K562 (cell line): Measurements from ENCODE around the gene CPED1. TPM values are rescaled to one million over a fixed set of nuclear protein-coding genes. Genes with fewer than 3 reads are reported as not detected.

Experiments
- CAMTA2 ChIP-seq: fragments of 250-450 bp; sonication (Bioruptor Pico); conservative IDR thresholded peaks from 2 replicates; pipeline ENCODE4 v1.5.1; 2022
- IFI16 ChIP-seq: fragments of 250-450 bp; sonication (Bioruptor Pico); IDR thresholded peaks from 2 replicates; pipeline ENCODE4 v2.1.2; 2022; ENCODE audit warnings: mild to moderate bottlenecking, inconsistent platforms
- MED1 ChIP-seq: sonication (generic); formaldehyde crosslinking; IDR thresholded peaks from 2 replicates; pipeline ENCODE4 v1.8.1; 2023; ENCODE audit warnings: missing genetic modification reagents, borderline replicate concordance
- NR2F6 ChIP-seq: fragments of 450-650 bp; formaldehyde crosslinking; IDR thresholded peaks from 2 replicates; pipeline ENCODE4 v1.4.0; 2020; ENCODE audit warnings: mild to moderate bottlenecking
- POLR2AphosphoS5 ChIP-seq: IDR thresholded peaks from 2 replicates; pipeline ENCODE4 v1.6.1; 2011; ENCODE audit warnings: mild to moderate bottlenecking, low read depth, low read length, moderate library complexity; ENCODE audit not compliant: control insufficient read depth, insufficient read depth
- SUPT5H ChIP-seq: fragments of 450-650 bp; IDR thresholded peaks from 2 replicates; pipeline ENCODE4 v1.6.1; 2016
- ZBTB7A ChIP-seq: IDR thresholded peaks from 2 replicates; pipeline ENCODE4 v1.6.1; 2011; ENCODE audit warnings: low read depth, mild to moderate bottlenecking, low read length, moderate library complexity, borderline replicate concordance; ENCODE audit not compliant: control insufficient read depth
- ZNF263 ChIP-seq: sonication (generic); formaldehyde crosslinking; IDR thresholded peaks from 2 replicates; pipeline ENCODE4 v1.8.0; 2022; ENCODE audit warnings: mild to moderate bottlenecking, missing genetic modification reagents, borderline replicate concordance
- ZNF354B ChIP-seq: fragments of 250-450 bp; sonication (Bioruptor Pico); IDR thresholded peaks from 2 replicates; pipeline ENCODE4 v1.4.0; 2020
- ZNF407 ChIP-seq: fragments of 450-650 bp; IDR thresholded peaks from 2 replicates; pipeline ENCODE4 v1.6.1; 2016; ENCODE audit warnings: low read depth
- ZNF583 ChIP-seq: fragments of 250-450 bp; sonication (Bioruptor Pico); IDR thresholded peaks from 2 replicates; pipeline ENCODE4 v1.4.0; 2020
- ZNF77 ChIP-seq: fragments of 250-450 bp; sonication (Bioruptor Pico); IDR thresholded peaks from 2 replicates; pipeline ENCODE4 v1.5.0; 2020
- polyA plus RNA-seq, 8 experiments: library from polyadenylated mRNA; depleted of rRNA in 4 of 8; stranded (reverse) in 5 of 8; unstranded in 3 of 8; fragments of >200 nt; fragmentation: Nextera tagmentation in 2 of 8; fragmentation: Illumina TruSeq in 1 of 8; extraction: Ambion mirVana in 2 of 8; extraction: Trizol in 1 of 8; gene quantifications; 2 replicates each; pipeline versions ENCODE4 v1.2.1 to v1.2.3, GENCODE V29; 2011 to 2014; ENCODE audit warnings: inconsistent platforms in 1 of 8, missing spikeins in 1 of 8
- total RNA-seq, 7 experiments: library from RNA; depleted of rRNA in 6 of 7; stranded (reverse); fragments of >200 nt in 6 of 7; fragmentation: Illumina TruSeq in 2 of 7; extraction: Trizol in 2 of 7; gene quantifications; 2 replicates each; pipeline versions ENCODE4 v1.2.1 to v1.2.3, GENCODE V29; 2011 to 2021; ENCODE audit warnings: low replicate concordance in 1 of 7
- TF ChIP-seq, protein P1 (sequence below): sonication (generic); formaldehyde crosslinking; IDR thresholded peaks from 2 replicates; pipeline ENCODE4 v1.9.0; 2022; ENCODE audit warnings: mild to moderate bottlenecking, missing genetic modification reagents

Gene CPED1
- total and polyA plus RNA-seq, 9 of the 15 experiments (the other 6 are each of a cell fraction or from before 2014, with no cell fraction given) = 195 to 393 (median 290) TPM

DNA sequence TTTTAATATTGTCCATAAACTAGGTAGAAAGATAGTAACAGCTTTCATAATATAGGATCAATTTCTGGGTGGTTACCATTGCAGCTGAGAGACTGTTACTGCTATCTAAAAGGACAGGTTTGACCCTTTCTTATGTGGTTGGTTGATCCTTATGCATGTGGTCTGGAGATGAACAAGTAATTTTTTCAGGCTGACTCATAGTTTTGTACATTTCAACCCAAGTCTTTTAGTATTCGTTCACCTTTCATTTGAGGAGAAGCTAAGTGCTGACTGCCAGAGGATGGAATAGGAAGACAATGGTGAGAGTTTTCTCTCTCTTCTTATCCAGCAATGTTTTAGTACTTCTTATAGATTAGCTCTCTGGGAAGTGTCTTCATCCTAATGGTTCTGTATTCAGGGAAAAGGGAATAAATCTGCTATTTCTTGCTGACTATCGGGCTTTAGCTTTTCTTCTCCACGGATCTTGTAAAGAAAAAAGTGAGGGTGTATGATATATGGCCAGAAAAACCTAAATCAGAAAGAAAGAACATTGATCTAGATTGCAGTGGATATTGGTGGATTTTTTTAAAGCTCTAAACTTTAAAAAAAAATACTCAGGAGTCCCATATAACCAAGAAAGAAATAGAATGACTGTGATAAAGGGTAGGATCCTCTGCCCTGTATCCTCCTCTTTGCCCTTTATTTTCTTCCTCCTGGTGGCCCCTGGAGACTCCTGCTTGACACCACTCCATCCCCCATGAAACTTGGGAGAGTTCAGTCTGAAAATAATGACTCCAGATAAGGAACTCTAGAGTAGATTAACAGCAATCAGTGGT lies 88.0 kb downstream of the CPED1 start (continued):
- TF ChIP-seq ZNF407 (no peak), ZNF77 (CRISPR knock-in tag) (no peak), ZNF583 (no peak), POLR2AphosphoS5 (peak; percentile 95), MED1 (CRISPR knock-in tag) (no peak), NR2F6 (peak; percentile 12; the same call in 1 of the 2 replicates), ZBTB7A (no peak), ZNF263 (CRISPR knock-in tag) (no peak), CAMTA2 (CRISPR knock-in tag) (no peak), IFI16 (CRISPR knock-in tag) (no peak), ZNF354B (CRISPR knock-in tag) (no peak), SUPT5H (peak; percentile 97)
- TF ChIP-seq, protein P1, sequence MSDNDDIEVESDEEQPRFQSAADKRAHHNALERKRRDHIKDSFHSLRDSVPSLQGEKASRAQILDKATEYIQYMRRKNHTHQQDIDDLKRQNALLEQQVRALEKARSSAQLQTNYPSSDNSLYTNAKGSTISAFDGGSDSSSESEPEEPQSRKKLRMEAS (CRISPR knock-in tag) = no peak
